Raji (cell line): ENCODE data around the gene HOXA2.

Source experiments
- POLR2A ChIP-seq: IDR thresholded peaks from 2 replicates; pipeline ENCODE4 v1.6.1; 2011; ENCODE audit warnings: low read depth, low read length, control low read depth; ENCODE audit not compliant: insufficient read depth

HOXA2 gene

GRCh38 chr7:27112955-27113949 lies 10.8 kb upstream of the HOXA2 start:
- TF ChIP-seq POLR2A: no peak

- TF ChIP-seq POLR2A: no peak
These were observed 9.9 kb upstream of the HOXA2 start for GRCh38 chr7:27112361-27112760.

GRCh38 chr7:27111751-27112277 lies 9.3 kb upstream of the HOXA2 start:
- TF ChIP-seq POLR2A: no peak

- no peak for TF ChIP-seq POLR2A
These were observed 8.7 kb upstream of the HOXA2 start for GRCh38 chr7:27111042-27111750.

- no peak for TF ChIP-seq POLR2A
These were observed 7.9 kb upstream of the HOXA2 start for GRCh38 chr7:27110186-27111031.

- TF ChIP-seq POLR2A: no peak
These were observed 7.1 kb upstream of the HOXA2 start for GRCh38 chr7:27109466-27110185.

GRCh38 chr7:27108390-27109127 lies 6.1 kb upstream of the HOXA2 start:
- no peak for TF ChIP-seq POLR2A

GRCh38 chr7:27107391-27108381 lies 5.2 kb upstream of the HOXA2 start:
- no peak for TF ChIP-seq POLR2A

- TF ChIP-seq POLR2A: no peak
These were observed 4.4 kb upstream of the HOXA2 start for GRCh38 chr7:27106901-27107240.

GRCh38 chr7:27106181-27106900 lies 3.9 kb upstream of the HOXA2 start:
- TF ChIP-seq POLR2A: no peak

GRCh38 chr7:27105301-27106031 lies 3.0 kb upstream of the HOXA2 start:
- no peak for TF ChIP-seq POLR2A

- TF ChIP-seq POLR2A: no peak
These were observed 2.0 kb upstream of the HOXA2 start for GRCh38 chr7:27104341-27105058.
